ENCODE measurements around the gene NUP93.

NUP93 gene

DNA sequence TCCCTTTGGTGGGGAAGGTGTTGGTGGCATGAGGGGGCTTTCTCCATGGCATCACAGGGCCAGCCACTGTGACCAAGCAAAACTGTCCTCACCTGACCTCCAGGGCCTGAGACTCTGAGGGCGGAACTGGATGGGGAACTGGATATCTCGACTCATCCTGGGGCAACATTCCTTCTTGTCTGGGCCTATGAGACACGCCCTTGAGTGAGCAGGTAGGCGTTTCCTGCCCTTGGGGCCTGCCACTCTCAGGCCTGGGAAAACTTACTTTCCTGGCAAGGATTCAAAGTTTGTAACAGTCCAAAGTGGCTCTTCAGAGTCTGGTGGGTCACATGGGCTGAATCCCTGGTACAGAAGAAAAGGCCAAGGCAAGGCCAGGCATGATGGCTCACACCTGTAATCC is 38.0 kb upstream of the NUP93 start:
- H3K4me3 ChIP-seq (ENCODE audit: low read depth, low read length): no peak overlapping the region
- no peaks in the 10 kb centered on the region for H3K4me1 ChIP-seq (ENCODE audit: control insufficient read depth, insufficient read depth, low read length)
- H3K9me3 ChIP-seq (ENCODE audit: control insufficient read depth, insufficient read depth, low read length): no peaks in the 10 kb centered on the region
- H3K9ac ChIP-seq (ENCODE audit: low read depth, low read length): no peak overlapping the region
- no peaks in the 10 kb centered on the region for H3K27me3 ChIP-seq (ENCODE audit: control insufficient read depth, insufficient read depth, low read length)
- no peaks in the 10 kb centered on the region for H3K36me3 ChIP-seq (ENCODE audit: control insufficient read depth, insufficient read depth, low read length)

DNA sequence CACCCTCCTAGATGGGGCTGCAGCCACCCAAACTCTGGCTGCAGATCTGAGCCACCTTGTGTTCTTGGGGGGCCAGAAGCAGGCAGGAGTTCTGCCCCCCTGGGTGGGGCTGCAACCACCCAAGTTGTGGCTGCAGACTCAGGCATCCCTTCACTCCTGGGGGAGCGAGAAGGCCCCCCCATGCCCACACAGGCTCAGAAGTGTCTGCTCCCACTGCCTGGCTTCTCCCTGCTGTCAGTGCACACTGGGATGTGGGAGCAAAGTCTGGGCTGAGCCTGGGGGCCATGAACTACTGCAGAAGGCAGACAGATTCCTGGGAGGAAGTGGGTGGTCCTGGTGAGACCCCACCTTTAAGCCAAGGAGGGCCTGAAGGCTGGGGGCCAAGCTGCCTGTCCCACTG is 34.7 kb upstream of the NUP93 start:
- Histone ChIP-seq H3K27me3 (ENCODE audit: control insufficient read depth, insufficient read depth, low read length) (no peaks in the 10 kb centered on the region), H3K9ac (ENCODE audit: low read depth, low read length) (no peak overlapping the region), H3K4me1 (ENCODE audit: control insufficient read depth, insufficient read depth, low read length) (no peaks in the 10 kb centered on the region), H3K36me3 (ENCODE audit: control insufficient read depth, insufficient read depth, low read length) (no peaks in the 10 kb centered on the region), H3K9me3 (ENCODE audit: control insufficient read depth, insufficient read depth, low read length) (no peaks in the 10 kb centered on the region), H3K4me3 (ENCODE audit: low read depth, low read length) (no peak overlapping the region)

DNA sequence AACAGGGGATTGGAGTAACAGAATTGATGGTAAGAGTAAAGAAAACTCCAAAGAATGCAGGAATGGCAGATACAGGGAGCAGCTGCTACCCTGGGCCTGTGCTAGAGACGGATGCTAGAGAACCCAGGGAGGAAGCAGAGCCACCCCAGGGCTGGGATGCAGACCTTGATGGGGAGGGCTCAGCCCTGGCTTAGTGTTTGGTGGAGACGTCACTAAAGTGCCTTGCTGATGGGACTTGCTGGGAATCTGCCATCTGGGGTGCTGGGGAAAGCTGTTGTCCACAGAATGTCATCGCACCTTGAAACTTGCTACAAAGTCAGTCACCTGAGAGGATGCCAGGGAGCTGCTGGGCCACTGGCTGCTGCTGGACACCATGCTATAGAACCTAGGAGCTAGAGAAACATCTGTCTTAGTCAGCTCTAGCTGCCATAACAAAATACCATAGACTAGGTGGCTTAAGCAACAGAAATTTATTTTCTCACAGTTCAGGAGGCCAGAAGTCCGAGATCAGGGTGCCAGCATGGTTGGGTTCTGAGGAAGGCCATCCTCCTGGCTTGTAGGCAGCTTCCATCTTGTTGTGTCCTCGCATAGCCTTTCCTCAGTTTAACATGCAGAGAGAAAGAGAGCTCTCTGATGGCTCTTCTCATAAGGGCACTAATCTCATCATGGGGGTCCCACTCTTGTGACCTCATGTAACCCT is 32.3 kb upstream of the NUP93 start:
- Histone ChIP-seq H3K36me3 (ENCODE audit: control insufficient read depth, insufficient read depth, low read length) (no peaks in the 10 kb centered on the region), H3K9ac (ENCODE audit: low read depth, low read length) (no peak overlapping the region), H3K27me3 (ENCODE audit: control insufficient read depth, insufficient read depth, low read length) (peaks cover 3% of the 10 kb centered on the region), H3K4me3 (ENCODE audit: low read depth, low read length) (no peak overlapping the region), H3K4me1 (ENCODE audit: control insufficient read depth, insufficient read depth, low read length) (peaks cover 4% of the 10 kb centered on the region), H3K9me3 (ENCODE audit: control insufficient read depth, insufficient read depth, low read length) (no peaks in the 10 kb centered on the region)

DNA sequence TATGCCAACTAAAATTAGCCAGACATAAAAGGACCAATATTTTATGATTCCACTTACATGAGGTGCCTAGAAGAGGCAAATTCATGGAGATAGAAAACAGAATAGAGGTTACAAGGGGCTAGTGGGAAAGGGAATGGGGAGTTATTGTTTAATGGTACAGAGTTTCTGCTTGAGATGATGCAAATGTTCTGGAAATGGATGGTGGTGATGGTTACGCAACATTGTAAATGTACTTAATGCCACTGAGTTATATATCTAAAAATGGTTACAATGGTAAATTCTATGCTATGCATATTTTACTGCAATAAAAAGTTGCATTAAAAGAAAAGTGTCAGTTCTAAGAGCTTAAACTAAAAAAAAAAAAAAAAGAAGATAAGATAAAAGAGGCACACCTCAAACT is 29.7 kb upstream of the NUP93 start:
- no peaks in the 10 kb centered on the region for H3K9me3 ChIP-seq (ENCODE audit: control insufficient read depth, insufficient read depth, low read length)
- no peaks in the 10 kb centered on the region for H3K36me3 ChIP-seq (ENCODE audit: control insufficient read depth, insufficient read depth, low read length)
- H3K9ac ChIP-seq (ENCODE audit: low read depth, low read length): no peak overlapping the region
- H3K27me3 ChIP-seq (ENCODE audit: control insufficient read depth, insufficient read depth, low read length): peaks cover 8% of the 10 kb centered on the region
- no peak overlapping the region for H3K4me3 ChIP-seq (ENCODE audit: low read depth, low read length)
- H3K4me1 ChIP-seq (ENCODE audit: control insufficient read depth, insufficient read depth, low read length): peaks cover 4% of the 10 kb centered on the region

DNA sequence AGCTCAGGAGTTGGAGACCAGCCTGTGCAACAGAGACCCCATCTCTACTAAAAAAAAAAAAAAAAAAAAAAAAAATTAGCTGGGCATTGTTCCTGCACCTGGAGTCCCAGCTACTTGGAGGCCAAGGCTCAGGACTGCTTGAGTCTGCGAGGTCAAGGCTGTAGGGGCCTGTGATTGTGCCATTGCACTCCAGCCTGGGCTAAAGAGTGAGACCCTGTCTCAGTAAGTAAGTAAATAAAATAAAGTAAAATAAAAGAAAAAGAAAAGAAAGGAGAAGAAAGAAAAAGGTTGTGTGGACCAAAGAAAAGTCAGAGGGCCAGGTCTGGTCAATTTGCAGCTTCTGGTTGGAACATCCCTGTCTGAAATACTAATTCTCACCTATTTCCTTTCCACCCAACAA is 29.3 kb upstream of the NUP93 start:
- no peak overlapping the region for H3K4me3 ChIP-seq (ENCODE audit: low read depth, low read length)
- no peaks in the 10 kb centered on the region for H3K36me3 ChIP-seq (ENCODE audit: control insufficient read depth, insufficient read depth, low read length)
- peaks cover 4% of the 10 kb centered on the region for H3K4me1 ChIP-seq (ENCODE audit: control insufficient read depth, insufficient read depth, low read length)
- no peak overlapping the region for H3K9ac ChIP-seq (ENCODE audit: low read depth, low read length)
- H3K27me3 ChIP-seq (ENCODE audit: control insufficient read depth, insufficient read depth, low read length): peaks cover 8% of the 10 kb centered on the region
- H3K9me3 ChIP-seq (ENCODE audit: control insufficient read depth, insufficient read depth, low read length): no peaks in the 10 kb centered on the region

DNA sequence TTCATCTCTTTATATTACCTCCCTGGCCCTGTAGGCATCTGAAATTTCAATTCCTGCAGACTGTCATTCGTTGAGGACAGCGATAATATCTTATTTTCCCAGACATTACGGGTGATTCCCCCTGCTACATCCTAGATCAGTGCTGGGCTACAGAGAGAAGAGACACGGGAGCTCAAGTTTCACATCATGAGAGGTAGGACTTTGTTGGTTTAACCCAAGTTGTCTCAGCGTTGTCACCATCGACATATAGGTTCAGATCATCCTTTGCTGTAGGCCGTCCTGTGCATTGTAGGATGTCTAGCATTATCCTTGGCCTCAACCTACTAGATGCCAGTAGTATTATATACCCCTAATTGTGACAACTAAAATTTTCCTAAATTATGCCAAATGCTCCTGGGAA is 28.4 kb upstream of the NUP93 start:
- Histone ChIP-seq H3K4me3 (ENCODE audit: low read depth, low read length) (no peak overlapping the region), H3K36me3 (ENCODE audit: control insufficient read depth, insufficient read depth, low read length) (no peaks in the 10 kb centered on the region), H3K27me3 (ENCODE audit: control insufficient read depth, insufficient read depth, low read length) (peaks cover 8% of the 10 kb centered on the region), H3K9ac (ENCODE audit: low read depth, low read length) (no peak overlapping the region), H3K4me1 (ENCODE audit: control insufficient read depth, insufficient read depth, low read length) (peaks cover 4% of the 10 kb centered on the region), H3K9me3 (ENCODE audit: control insufficient read depth, insufficient read depth, low read length) (no peaks in the 10 kb centered on the region)

DNA sequence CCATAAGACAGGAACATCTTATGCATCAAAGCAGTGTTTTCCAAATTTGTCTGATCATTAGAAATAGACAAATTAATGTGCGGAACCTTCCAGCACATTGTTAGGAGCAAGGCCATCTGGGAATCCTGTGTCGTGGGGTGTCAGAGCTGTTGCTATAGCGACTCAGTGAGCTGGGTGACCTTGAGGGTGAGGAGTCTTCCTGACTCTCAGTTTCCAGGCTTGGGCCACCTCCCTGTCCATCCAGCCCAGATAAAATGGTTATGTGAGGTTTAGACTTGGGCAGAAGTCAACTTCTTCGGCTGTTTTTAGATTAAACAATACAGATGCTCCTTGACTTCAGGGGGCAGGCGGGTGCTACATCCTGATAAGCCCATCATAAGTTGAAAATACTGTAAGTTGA is 27.1 kb upstream of the NUP93 start:
- H3K36me3 ChIP-seq (ENCODE audit: control insufficient read depth, insufficient read depth, low read length): no peaks in the 10 kb centered on the region
- H3K9ac ChIP-seq (ENCODE audit: low read depth, low read length): no peak overlapping the region
- H3K27me3 ChIP-seq (ENCODE audit: control insufficient read depth, insufficient read depth, low read length): peaks cover 8% of the 10 kb centered on the region
- H3K4me3 ChIP-seq (ENCODE audit: low read depth, low read length): no peak overlapping the region
- peaks cover 4% of the 10 kb centered on the region for H3K4me1 ChIP-seq (ENCODE audit: control insufficient read depth, insufficient read depth, low read length)
- H3K9me3 ChIP-seq (ENCODE audit: control insufficient read depth, insufficient read depth, low read length): no peaks in the 10 kb centered on the region

DNA sequence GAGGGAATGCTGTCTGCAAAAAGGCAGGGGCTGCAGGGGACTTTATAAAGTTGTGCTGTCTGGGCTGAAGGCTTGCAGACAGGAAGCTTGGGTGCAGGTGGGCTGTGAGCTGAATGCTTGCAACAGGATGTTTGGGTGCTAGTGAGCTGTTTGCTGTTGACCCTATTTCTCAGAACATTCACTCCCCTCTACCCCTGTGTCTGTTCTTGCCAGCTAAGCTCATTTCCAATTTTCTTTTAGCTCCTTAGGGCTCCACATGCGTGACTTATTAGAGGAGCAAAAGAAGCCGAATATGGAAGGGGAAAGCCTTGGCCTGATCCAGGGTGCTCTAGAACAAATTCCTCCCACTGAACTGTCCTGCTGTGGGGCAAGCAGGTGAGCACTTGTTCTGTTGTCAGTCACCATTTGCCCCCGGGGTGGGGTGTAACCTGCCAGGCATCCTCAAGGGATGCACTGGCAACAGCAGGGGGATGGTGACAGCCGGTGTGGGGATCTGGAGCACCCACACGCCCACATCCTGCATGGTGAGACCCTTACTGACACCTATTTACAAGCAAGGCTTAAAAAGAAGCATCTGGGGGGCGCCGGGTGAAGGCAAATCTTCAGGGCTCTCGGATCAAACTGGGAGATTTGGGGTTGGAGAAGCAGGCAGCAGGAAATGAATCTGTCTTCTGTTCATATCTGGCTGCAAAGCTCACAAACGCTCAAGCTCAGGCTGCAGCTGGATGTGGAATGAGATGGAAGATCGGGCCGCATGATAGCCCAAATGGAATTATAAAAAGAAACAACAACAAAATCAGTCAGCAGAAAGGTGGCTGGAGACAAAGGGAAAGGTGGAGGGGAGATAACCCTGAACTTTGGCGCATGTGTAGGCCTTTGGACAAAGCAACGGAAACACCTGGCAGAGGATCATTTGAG is 21.1 kb upstream of the NUP93 start:
- Histone ChIP-seq H3K4me3 (ENCODE audit: low read depth, low read length) (no peak overlapping the region), H3K9ac (ENCODE audit: low read depth, low read length) (no peak overlapping the region), H3K9me3 (ENCODE audit: control insufficient read depth, insufficient read depth, low read length) (no peaks in the 10 kb centered on the region), H3K36me3 (ENCODE audit: control insufficient read depth, insufficient read depth, low read length) (no peaks in the 10 kb centered on the region), H3K4me1 (ENCODE audit: control insufficient read depth, insufficient read depth, low read length) (no peaks in the 10 kb centered on the region), H3K27me3 (ENCODE audit: control insufficient read depth, insufficient read depth, low read length) (no peaks in the 10 kb centered on the region)

DNA sequence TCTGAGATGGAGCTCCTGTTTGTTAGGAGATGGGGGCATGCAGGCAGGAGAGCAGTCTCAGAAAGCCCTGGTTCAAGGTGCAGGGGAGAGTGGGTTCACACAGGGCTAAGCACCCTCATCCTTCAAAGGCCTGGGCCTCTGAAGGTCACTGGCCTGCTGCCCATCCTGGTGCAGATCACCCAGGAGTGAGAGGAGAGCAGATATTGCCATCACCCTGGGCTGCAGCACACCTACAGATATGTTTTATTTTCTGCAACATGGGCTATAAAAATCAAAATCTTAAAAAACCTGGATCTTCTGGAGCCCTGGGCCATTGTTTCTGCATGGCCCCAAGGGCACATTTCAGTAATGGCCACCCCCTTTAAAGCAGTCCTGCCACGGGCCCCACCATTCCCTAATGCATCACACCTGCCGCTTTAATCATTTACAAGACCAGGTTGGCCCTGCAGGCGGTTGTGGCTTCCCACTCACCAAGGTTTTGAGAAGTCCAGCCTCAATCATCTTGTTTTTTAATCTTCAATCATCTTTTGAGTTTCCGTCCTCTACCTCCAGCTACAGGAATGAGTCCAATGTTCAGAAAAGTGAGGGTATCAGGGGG is 20.4 kb upstream of the NUP93 start:
- Histone ChIP-seq H3K27me3 (ENCODE audit: control insufficient read depth, insufficient read depth, low read length) (no peaks in the 10 kb centered on the region), H3K9me3 (ENCODE audit: control insufficient read depth, insufficient read depth, low read length) (no peaks in the 10 kb centered on the region), H3K4me3 (ENCODE audit: low read depth, low read length) (no peak overlapping the region), H3K4me1 (ENCODE audit: control insufficient read depth, insufficient read depth, low read length) (no peaks in the 10 kb centered on the region), H3K9ac (ENCODE audit: low read depth, low read length) (no peak overlapping the region), H3K36me3 (ENCODE audit: control insufficient read depth, insufficient read depth, low read length) (no peaks in the 10 kb centered on the region)

DNA sequence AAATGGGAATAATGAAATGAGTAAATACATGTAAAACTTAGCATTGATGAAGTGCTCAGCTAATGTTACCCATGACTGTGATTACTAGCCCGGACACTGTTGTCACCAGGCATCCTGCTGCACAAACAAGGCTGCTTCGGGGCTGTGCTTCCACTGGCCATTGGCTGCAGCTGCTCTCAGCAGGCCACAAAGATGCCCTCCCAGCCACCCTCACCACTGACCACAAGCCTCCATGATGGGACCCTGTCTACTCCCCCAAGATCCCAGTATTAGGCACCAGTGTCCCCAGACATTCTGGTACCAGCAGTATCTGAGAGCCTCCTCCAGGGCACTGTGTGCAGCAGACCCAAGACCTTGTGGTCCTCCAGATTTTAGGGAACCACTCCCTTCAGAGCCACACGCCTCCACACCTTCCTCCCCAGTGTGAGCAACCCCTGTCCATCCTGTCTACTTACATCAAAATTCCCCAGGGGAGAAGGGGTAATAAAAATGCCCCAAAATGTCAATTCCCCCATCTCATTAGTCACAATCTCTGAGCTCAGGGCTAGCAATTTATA is 19.7 kb upstream of the NUP93 start:
- no peaks in the 10 kb centered on the region for H3K36me3 ChIP-seq (ENCODE audit: control insufficient read depth, insufficient read depth, low read length)
- H3K27me3 ChIP-seq (ENCODE audit: control insufficient read depth, insufficient read depth, low read length): peaks cover 2% of the 10 kb centered on the region
- H3K4me1 ChIP-seq (ENCODE audit: control insufficient read depth, insufficient read depth, low read length): no peaks in the 10 kb centered on the region
- H3K9ac ChIP-seq (ENCODE audit: low read depth, low read length): no peak overlapping the region
- H3K9me3 ChIP-seq (ENCODE audit: control insufficient read depth, insufficient read depth, low read length): no peaks in the 10 kb centered on the region
- H3K4me3 ChIP-seq (ENCODE audit: low read depth, low read length): no peak overlapping the region

DNA sequence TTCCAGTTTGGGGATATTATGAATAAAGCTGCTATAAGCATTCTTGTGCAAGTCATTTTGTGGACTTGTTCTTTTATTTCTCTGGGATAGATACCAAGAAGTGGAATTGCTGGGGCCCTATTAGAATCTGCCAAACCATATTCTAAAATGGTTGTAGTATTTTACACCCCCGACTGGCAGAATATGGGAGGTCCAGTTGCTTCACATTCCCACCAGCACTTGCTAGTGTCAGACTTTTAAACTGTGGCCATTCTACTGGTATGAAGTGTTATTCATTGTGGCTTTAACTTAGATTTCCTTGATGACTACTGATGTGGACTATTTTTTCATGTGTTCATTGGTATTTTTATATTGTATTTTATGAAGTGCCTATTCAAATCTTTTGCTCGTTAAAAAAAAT is 18.1 kb upstream of the NUP93 start:
- H3K9me3 ChIP-seq (ENCODE audit: control insufficient read depth, insufficient read depth, low read length): no peaks in the 10 kb centered on the region
- H3K36me3 ChIP-seq (ENCODE audit: control insufficient read depth, insufficient read depth, low read length): no peaks in the 10 kb centered on the region
- no peak overlapping the region for H3K9ac ChIP-seq (ENCODE audit: low read depth, low read length)
- H3K4me1 ChIP-seq (ENCODE audit: control insufficient read depth, insufficient read depth, low read length): no peaks in the 10 kb centered on the region
- H3K4me3 ChIP-seq (ENCODE audit: low read depth, low read length): no peak overlapping the region
- peaks cover 4% of the 10 kb centered on the region for H3K27me3 ChIP-seq (ENCODE audit: control insufficient read depth, insufficient read depth, low read length)

All from iPS-15b (cell line).